SK-N-SH (cell line): ENCODE data around the gene SLC9A2. TPM values are rescaled to one million over a fixed set of nuclear protein-coding genes. Genes with fewer than 3 reads are reported as not detected.

ENCODE experiments used
- CTCF ChIA-PET: fragments of 300-600, 350-600 bp; formaldehyde crosslinking; extraction: SDS; loops from one replicate; lab custom pipeline; 2021; lab: Yijun Ruan, JAX
- POLR2A ChIA-PET: fragments of 350-600 bp; sonication (Branson Sonifier 250); formaldehyde crosslinking; extraction: SDS; loops from one replicate; lab custom pipeline; 2020; ENCODE audit warnings: antibody characterized with exemption, inconsistent platforms; lab: Yijun Ruan, JAX
- DNase-seq: peaks from one replicate; pipeline ENCODE4 v3.0.0; 2012
- H2AFZ ChIP-seq: fragments of 200-600 bp; sonication (generic); 2 replicates; pipeline ENCODE4 v1.8.1; 2016; ENCODE audit warnings: antibody characterized with exemption, mild to moderate bottlenecking, low read depth
- H3F3A ChIP-seq: fragments of 200-600 bp; sonication (generic); replicated peaks from 2 replicates; pipeline ENCODE3; 2016; ENCODE audit warnings: antibody characterized with exemption, mild to moderate bottlenecking; ENCODE audit not compliant: insufficient read depth
- H3K27ac ChIP-seq, 2 experiments: fragments of 200-500 bp in 1 of 2; fragments of 200-600 bp in 1 of 2; sonication (Bioruptor generic) in 1 of 2; sonication (generic), shearing (Covaris generic) in 1 of 2; 2 replicates each; pipeline versions ENCODE4 v1.5.1 to v1.6.1; 2014 to 2016; ENCODE audit warnings: low read depth in 2 of 2, inconsistent platforms in 1 of 2, low read length in 1 of 2, mild to moderate bottlenecking in 1 of 2, mixed read lengths in 1 of 2
- H3K27me3 ChIP-seq: fragments of 200-600 bp; sonication (generic), shearing (Covaris generic); 2 replicates; pipeline ENCODE4 v1.6.1; 2016; ENCODE audit warnings: mixed run types; ENCODE audit not compliant: insufficient read depth
- H3K36me3 ChIP-seq, 2 experiments: fragments of 200-500 bp in 1 of 2; fragments of 200-600 bp in 1 of 2; sonication (Bioruptor generic) in 1 of 2; sonication (generic) in 1 of 2; replicated peaks in 1 of 2; 2 replicates each; pipeline versions ENCODE3 to v1.5.1; 2014 to 2016; ENCODE audit warnings: low read length in 1 of 2, mild to moderate bottlenecking in 1 of 2; ENCODE audit not compliant: insufficient read depth in 2 of 2, control insufficient read depth in 1 of 2
- H3K4me1 ChIP-seq, 2 experiments: fragments of 200-500 bp in 1 of 2; fragments of 200-600 bp in 1 of 2; sonication (Bioruptor generic) in 1 of 2; sonication (generic), shearing (Covaris generic) in 1 of 2; 2 replicates each; pipeline versions ENCODE4 v1.5.1 to v1.6.1; 2014 to 2016; ENCODE audit warnings: low read depth in 1 of 2, low read length in 1 of 2, mixed run types in 1 of 2; ENCODE audit not compliant: insufficient read depth in 2 of 2, control insufficient read depth in 1 of 2
- H3K4me2 ChIP-seq: fragments of 200-600 bp; sonication (generic), shearing (Covaris generic); 2 replicates; pipeline ENCODE4 v1.6.1; 2017; ENCODE audit warnings: mixed run types
- H3K4me3 ChIP-seq, 2 experiments: fragments of 200-500 bp in 1 of 2; fragments of 200-600 bp in 1 of 2; sonication (Bioruptor generic) in 1 of 2; sonication (generic), shearing (Covaris generic) in 1 of 2; 2 replicates each; pipeline versions ENCODE4 v1.5.1 to v1.8.1; 2014 to 2016; ENCODE audit warnings: low read depth in 2 of 2, inconsistent platforms in 1 of 2, low read length in 1 of 2, mild to moderate bottlenecking in 1 of 2, mixed read lengths in 1 of 2, moderate library complexity in 1 of 2
- H3K79me2 ChIP-seq: fragments of 200-600 bp; sonication (generic); 2 replicates; pipeline ENCODE4 v1.8.1; 2017; ENCODE audit warnings: mild to moderate bottlenecking; ENCODE audit not compliant: insufficient read depth
- H3K9ac ChIP-seq: fragments of 200-600 bp; sonication (generic); 2 replicates; pipeline ENCODE4 v1.6.1; 2017; ENCODE audit warnings: mixed run types
- H3K9me2 ChIP-seq: fragments of 200-600 bp; sonication (generic); 2 replicates; pipeline ENCODE4 v1.6.1; 2017; ENCODE audit warnings: mixed run types
- H3K9me3 ChIP-seq: fragments of 200-600 bp; sonication (generic); 2 replicates; pipeline ENCODE4 v1.6.1; 2017; ENCODE audit warnings: mixed run types, mild to moderate bottlenecking, moderate library complexity
- H4K20me1 ChIP-seq: fragments of 200-600 bp; sonication (generic); 2 replicates; pipeline ENCODE4 v1.6.1; 2017; ENCODE audit warnings: mild to moderate bottlenecking, mixed run types; ENCODE audit not compliant: insufficient read depth
- CHD2 ChIP-seq: fragments of 150-350 bp; IDR thresholded peaks from 2 replicates; pipeline ENCODE4 v1.6.1; 2018; ENCODE audit warnings: low read length; ENCODE audit not compliant: partially characterized antibody
- ELF1 ChIP-seq: IDR thresholded peaks from 2 replicates; pipeline ENCODE4 v1.4.0; 2012
- EP300 ChIP-seq, 2 experiments: IDR thresholded peaks; 2 replicates each; pipeline versions ENCODE4 v1.4.0 to v1.6.1; 2012; ENCODE audit warnings: borderline replicate concordance in 1 of 2, low read depth in 1 of 2, low read length in 1 of 2
- EZH2phosphoT487 ChIP-seq: fragments of 200-600 bp; sonication (generic); IDR thresholded peaks from 2 replicates; pipeline ENCODE4 v1.6.1; 2017; ENCODE audit warnings: low read depth, mixed run types, mild to moderate bottlenecking, antibody characterized with exemption, moderate library complexity, borderline replicate concordance
- GABPA ChIP-seq: IDR thresholded peaks from 2 replicates; pipeline ENCODE4 v1.4.0; 2012; ENCODE audit warnings: low read depth, mild to moderate bottlenecking
- GATA2 ChIP-seq: sonication (generic); formaldehyde crosslinking; IDR thresholded peaks from 2 replicates; pipeline ENCODE4 v1.5.0; 2020; ENCODE audit warnings: mild to moderate bottlenecking, missing genetic modification reagents
- JUND ChIP-seq: IDR thresholded peaks from 2 replicates; pipeline ENCODE4 v1.4.0; 2012
- MEF2A ChIP-seq: IDR thresholded peaks from 2 replicates; pipeline ENCODE4 v1.4.0; 2012; ENCODE audit warnings: low read depth, borderline replicate concordance
- MXI1 ChIP-seq: IDR thresholded peaks from 2 replicates; pipeline ENCODE4 v1.6.1; 2012; ENCODE audit warnings: mild to moderate bottlenecking, low read depth, low read length, improper control_type of control experiment
- NFIC ChIP-seq: IDR thresholded peaks from 2 replicates; pipeline ENCODE4 v1.4.0; 2012; ENCODE audit warnings: borderline replicate concordance
- RCOR1 ChIP-seq: fragments of 150-350 bp; IDR thresholded peaks from 2 replicates; pipeline ENCODE4 v1.6.1; 2017; ENCODE audit warnings: antibody characterized with exemption, low read length
- SIN3A ChIP-seq: IDR thresholded peaks from 2 replicates; pipeline ENCODE4 v1.6.1; 2012; ENCODE audit warnings: low read depth, mild to moderate bottlenecking, low read length, moderate library complexity, borderline replicate concordance
- SMC3 ChIP-seq: IDR thresholded peaks from 2 replicates; pipeline ENCODE4 v1.6.1; 2012; ENCODE audit warnings: low read depth, low read length, improper control_type of control experiment
- TAF1 ChIP-seq: IDR thresholded peaks from 2 replicates; pipeline ENCODE4 v1.6.1; 2012; ENCODE audit warnings: low read depth, mild to moderate bottlenecking, low read length, moderate library complexity, borderline replicate concordance
- WGBS: methylation state at CpG from one replicate; pipeline ENCODE4 v1.1.6; 2017; ENCODE audit warnings: low lambda C conversion rate; 5-methylcytosine and 5-hydroxymethylcytosine counted together
- polyA plus RNA-seq, 3 experiments: library from polyadenylated mRNA; depleted of rRNA; stranded (reverse); fragments of >200 nt; gene quantifications; 2 replicates each; pipeline ENCODE4 v1.2.3, GENCODE V29; 2012
- TF ChIP-seq, protein P1 (sequence below): fragments of 150-350 bp; IDR thresholded peaks from 2 replicates; pipeline ENCODE4 v1.6.1; 2016; ENCODE audit warnings: mild to moderate bottlenecking, low read depth, low read length
- TF ChIP-seq, protein P2 (sequence below): IDR thresholded peaks from 2 replicates; pipeline ENCODE4 v1.4.0; 2012; ENCODE audit warnings: low read depth, borderline replicate concordance
- TF ChIP-seq, protein P3 (sequence below): IDR thresholded peaks from 2 replicates; pipeline ENCODE4 v1.4.0; 2012; ENCODE audit warnings: low read depth
- TF ChIP-seq, protein P4 (sequence below): IDR thresholded peaks from 2 replicates; pipeline ENCODE4; 2012

The SLC9A2 gene
- polyA plus RNA-seq, 1 of the 3 experiments (the other 2 are of a cell fraction) = not detected

DNA sequence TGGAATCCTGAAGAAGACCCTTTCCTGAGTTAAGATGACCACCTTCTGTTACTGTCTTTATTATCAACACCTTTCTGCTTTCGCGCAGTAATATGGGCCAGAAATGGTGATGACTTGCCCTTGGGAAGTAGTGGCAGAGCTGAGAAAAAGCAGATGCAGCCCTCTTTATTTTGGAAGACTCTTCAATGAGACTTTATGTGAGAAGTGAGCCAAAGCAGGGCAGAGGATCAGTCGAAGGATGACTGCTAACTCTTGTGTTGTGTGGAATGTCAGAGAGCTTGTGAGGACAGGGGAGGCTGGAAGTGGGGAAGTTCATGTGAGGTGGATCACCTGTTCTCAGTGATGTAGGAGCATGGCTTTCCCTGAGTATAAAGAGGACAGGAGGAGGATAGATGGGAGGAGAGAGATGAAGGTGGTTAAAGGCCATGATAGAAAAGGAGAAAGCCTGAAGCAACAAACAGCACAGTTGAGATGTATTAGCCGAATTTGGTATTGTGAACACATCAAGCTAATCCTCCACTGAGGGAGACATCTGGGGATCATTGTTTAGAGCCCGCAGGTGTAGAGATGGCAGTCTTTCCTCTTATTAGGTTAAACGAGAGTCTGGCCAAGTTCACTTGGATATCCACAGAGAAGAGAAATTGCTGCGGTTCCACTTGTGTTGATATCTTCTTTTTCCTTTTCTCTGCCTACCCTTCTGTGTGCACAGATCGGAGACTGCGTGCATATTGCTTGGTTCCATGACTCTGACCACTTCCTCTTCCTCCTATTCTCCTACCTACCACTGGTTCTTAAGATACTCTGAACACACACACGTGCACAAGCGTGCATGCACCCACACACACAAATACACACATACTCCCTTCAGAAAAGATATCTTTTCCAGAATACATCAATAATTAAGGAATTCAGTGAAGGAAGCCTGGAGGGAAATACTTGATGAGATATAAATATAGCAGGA is 67.4 kb downstream of the SLC9A2 start:
- Histone ChIP-seq H3K4me1 (no peaks in the 10 kb centered on the region), H3K9me3 (no peaks in the 10 kb centered on the region), H3K4me3 (no peak overlapping the region), H4K20me1 (no peaks in the 10 kb centered on the region), H3K27me3 (peaks cover 59% of the 10 kb centered on the region; the same call in 1 of the 2 replicates), H3K27ac (no peak overlapping the region), H3F3A (no peaks in the 10 kb centered on the region), H3K79me2 (no peaks in the 10 kb centered on the region), H3K9ac (no peak overlapping the region), H3K9me2 (no peaks in the 10 kb centered on the region), H2AFZ (no peak overlapping the region), H3K4me2 (no peak overlapping the region), H3K36me3 (no peaks in the 10 kb centered on the region)
- ChIA-PET POLR2A (no interaction called here), CTCF (interaction anchor here (0.7 kb wide), 1 partner anchor 11 kb away, joined by 3 read pairs; no protein-coding TSS in a partner anchor)
- DNase-seq = no peak
- WGBS = 23% methylated on average over 11 of the region's 11 CpGs
- TF ChIP-seq GATA2 (CRISPR knock-in tag) (no peak), SIN3A (no peak), ELF1 (no peak), MEF2A (no peak), GABPA (no peak), NFIC (no peak), MXI1 (no peak)
- TF ChIP-seq, protein P1, sequence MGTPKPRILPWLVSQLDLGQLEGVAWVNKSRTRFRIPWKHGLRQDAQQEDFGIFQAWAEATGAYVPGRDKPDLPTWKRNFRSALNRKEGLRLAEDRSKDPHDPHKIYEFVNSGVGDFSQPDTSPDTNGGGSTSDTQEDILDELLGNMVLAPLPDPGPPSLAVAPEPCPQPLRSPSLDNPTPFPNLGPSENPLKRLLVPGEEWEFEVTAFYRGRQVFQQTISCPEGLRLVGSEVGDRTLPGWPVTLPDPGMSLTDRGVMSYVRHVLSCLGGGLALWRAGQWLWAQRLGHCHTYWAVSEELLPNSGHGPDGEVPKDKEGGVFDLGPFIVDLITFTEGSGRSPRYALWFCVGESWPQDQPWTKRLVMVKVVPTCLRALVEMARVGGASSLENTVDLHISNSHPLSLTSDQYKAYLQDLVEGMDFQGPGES = no peak

DNA sequence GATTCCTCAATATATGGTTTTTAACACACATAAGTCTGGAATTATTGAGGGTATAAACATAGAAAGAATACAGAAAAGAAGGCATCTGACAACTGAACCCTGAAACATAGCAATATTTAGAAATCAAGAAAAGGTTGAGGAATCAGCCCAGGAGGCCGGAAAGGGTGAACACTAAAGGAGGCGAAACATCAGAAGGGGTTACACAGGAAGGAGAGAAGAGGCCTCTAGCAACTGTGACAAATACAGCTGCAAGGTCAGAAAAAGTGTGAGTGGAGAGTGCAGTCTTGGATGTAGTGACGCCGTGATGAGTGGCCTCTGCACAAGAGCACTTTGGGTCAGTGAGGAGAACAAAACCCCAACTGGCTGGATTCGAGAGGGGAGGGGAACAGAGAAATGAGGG is 70.7 kb downstream of the SLC9A2 start:
- Histone ChIP-seq H3K9me2 (no peaks in the 10 kb centered on the region), H3F3A (no peaks in the 10 kb centered on the region), H2AFZ (no peak overlapping the region), H3K27ac (no peak overlapping the region), H3K9me3 (no peaks in the 10 kb centered on the region), H3K79me2 (no peaks in the 10 kb centered on the region), H3K4me3 (no peak overlapping the region), H3K27me3 (peaks cover 44% of the 10 kb centered on the region; the same call in 1 of the 2 replicates), H3K4me1 (no peaks in the 10 kb centered on the region), H4K20me1 (no peaks in the 10 kb centered on the region), H3K9ac (no peak overlapping the region), H3K4me2 (no peak overlapping the region), H3K36me3 (no peaks in the 10 kb centered on the region)
- ChIA-PET POLR2A (no interaction called here), CTCF (no interaction called here)
- no peak for DNase-seq
- 12% methylated on average over 5 of the region's 5 CpGs for WGBS
- TF ChIP-seq, protein P2, sequence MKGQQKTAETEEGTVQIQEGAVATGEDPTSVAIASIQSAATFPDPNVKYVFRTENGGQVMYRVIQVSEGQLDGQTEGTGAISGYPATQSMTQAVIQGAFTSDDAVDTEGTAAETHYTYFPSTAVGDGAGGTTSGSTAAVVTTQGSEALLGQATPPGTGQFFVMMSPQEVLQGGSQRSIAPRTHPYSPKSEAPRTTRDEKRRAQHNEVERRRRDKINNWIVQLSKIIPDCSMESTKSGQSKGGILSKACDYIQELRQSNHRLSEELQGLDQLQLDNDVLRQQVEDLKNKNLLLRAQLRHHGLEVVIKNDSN = no peak
- TF ChIP-seq JUND (no peak), CHD2 (no peak), EZH2phosphoT487 (no peak), SMC3 (no peak), MXI1 (no peak), EP300 (IDR thresholded peaks at IDR 0.05; ENCODE audit: borderline replicate concordance in 1 of 2, low read depth in 1 of 2, low read length in 1 of 2) (no peak), SIN3A (no peak), ELF1 (no peak), RCOR1 (no peak), TAF1 (no peak)
- TF ChIP-seq, protein P3, sequence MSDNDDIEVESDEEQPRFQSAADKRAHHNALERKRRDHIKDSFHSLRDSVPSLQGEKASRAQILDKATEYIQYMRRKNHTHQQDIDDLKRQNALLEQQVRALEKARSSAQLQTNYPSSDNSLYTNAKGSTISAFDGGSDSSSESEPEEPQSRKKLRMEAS = no peak
- TF ChIP-seq, protein P4, sequence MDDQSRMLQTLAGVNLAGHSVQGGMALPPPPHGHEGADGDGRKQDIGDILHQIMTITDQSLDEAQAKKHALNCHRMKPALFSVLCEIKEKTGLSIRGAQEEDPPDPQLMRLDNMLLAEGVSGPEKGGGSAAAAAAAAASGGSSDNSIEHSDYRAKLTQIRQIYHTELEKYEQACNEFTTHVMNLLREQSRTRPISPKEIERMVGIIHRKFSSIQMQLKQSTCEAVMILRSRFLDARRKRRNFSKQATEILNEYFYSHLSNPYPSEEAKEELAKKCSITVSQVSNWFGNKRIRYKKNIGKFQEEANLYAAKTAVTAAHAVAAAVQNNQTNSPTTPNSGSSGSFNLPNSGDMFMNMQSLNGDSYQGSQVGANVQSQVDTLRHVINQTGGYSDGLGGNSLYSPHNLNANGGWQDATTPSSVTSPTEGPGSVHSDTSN = no peak
- TF ChIP-seq, all 33 proteins: peak for 0
